ENCODE results near the gene SH3PXD2B.
"Not testable (repeated sequence)": the region's sequence is repeated elsewhere in the genome, so short reads cannot be mapped to it uniquely, and the experiment has no call there.

The SH3PXD2B gene

GRCh38 chr5:172417983-172418630 is 36.2 kb downstream of the SH3PXD2B start:
- DNase-seq (ENCODE audit: low read depth) = peak; percentile 87

GRCh38 chr5:172417130-172417841 is 37.0 kb downstream of the SH3PXD2B start:
- DNase-seq (ENCODE audit: low read depth) = no peak

- DNase-seq (ENCODE audit: low read depth) = no peak
These were observed 38.7 kb downstream of the SH3PXD2B start for GRCh38 chr5:172415362-172416275.

- no peak for DNase-seq (ENCODE audit: low read depth)
These were observed 39.6 kb downstream of the SH3PXD2B start for GRCh38 chr5:172414531-172415361.

GRCh38 chr5:172413601-172414171 is 40.6 kb downstream of the SH3PXD2B start:
- DNase-seq (ENCODE audit: low read depth) = no peak

GRCh38 chr5:172412724-172413286 is 41.5 kb downstream of the SH3PXD2B start:
- peak; percentile 92 for DNase-seq (ENCODE audit: low read depth)

- no peak for DNase-seq (ENCODE audit: low read depth)
These were observed 42.7 kb downstream of the SH3PXD2B start for GRCh38 chr5:172411484-172412072.

- DNase-seq (ENCODE audit: low read depth) = no peak
These were observed 43.5 kb downstream of the SH3PXD2B start for GRCh38 chr5:172410662-172411483.

GRCh38 chr5:172410160-172410559 is 44.2 kb downstream of the SH3PXD2B start:
- no peak for DNase-seq (ENCODE audit: low read depth)

GRCh38 chr5:172409477-172409876 is 44.8 kb downstream of the SH3PXD2B start:
- DNase-seq (ENCODE audit: low read depth) = not testable (repeated sequence)

GRCh38 chr5:172407822-172408221 is 46.5 kb downstream of the SH3PXD2B start:
- no peak for DNase-seq (ENCODE audit: low read depth)

GRCh38 chr5:172407241-172407691 is 47.1 kb downstream of the SH3PXD2B start:
- no peak for DNase-seq (ENCODE audit: low read depth)

GRCh38 chr5:172405226-172406107 is 48.9 kb downstream of the SH3PXD2B start:
- DNase-seq (ENCODE audit: low read depth) = no peak

- no peak for DNase-seq (ENCODE audit: low read depth)
These were observed 49.6 kb downstream of the SH3PXD2B start for GRCh38 chr5:172404746-172405145.

GRCh38 chr5:172403817-172404216 is 50.5 kb downstream of the SH3PXD2B start:
- no peak for DNase-seq (ENCODE audit: low read depth)

- no peak for DNase-seq (ENCODE audit: low read depth)
These were observed 51.0 kb downstream of the SH3PXD2B start for GRCh38 chr5:172403189-172403796.

- no peak for DNase-seq (ENCODE audit: low read depth)
These were observed 51.7 kb downstream of the SH3PXD2B start for GRCh38 chr5:172402531-172403188.

GRCh38 chr5:172402031-172402430 is 52.3 kb downstream of the SH3PXD2B start:
- not testable (repeated sequence) for DNase-seq (ENCODE audit: low read depth)

All from non-pigmented ciliary epithelial cell (primary cell).